DOHH2 (cell line): ENCODE data around the gene MTURN.

Source experiments
- EZH2phosphoT487 ChIP-seq: fragments of 200-600 bp; sonication (generic); IDR thresholded peaks from 2 replicates; pipeline ENCODE4 v1.6.1; 2017; ENCODE audit warnings: borderline replicate concordance, mild to moderate bottlenecking, antibody characterized with exemption, low read length, moderate library complexity, mixed read lengths
- TF ChIP-seq, protein P1 (sequence below): fragments of 200-600 bp; sonication (generic); IDR thresholded peaks from one replicate; pipeline ENCODE4 v1.5.1; 2014; ENCODE audit warnings: antibody characterized with exemption, mild to moderate bottlenecking, low read depth, low read length; ENCODE audit not compliant: poor library complexity, severe bottlenecking

DNA sequence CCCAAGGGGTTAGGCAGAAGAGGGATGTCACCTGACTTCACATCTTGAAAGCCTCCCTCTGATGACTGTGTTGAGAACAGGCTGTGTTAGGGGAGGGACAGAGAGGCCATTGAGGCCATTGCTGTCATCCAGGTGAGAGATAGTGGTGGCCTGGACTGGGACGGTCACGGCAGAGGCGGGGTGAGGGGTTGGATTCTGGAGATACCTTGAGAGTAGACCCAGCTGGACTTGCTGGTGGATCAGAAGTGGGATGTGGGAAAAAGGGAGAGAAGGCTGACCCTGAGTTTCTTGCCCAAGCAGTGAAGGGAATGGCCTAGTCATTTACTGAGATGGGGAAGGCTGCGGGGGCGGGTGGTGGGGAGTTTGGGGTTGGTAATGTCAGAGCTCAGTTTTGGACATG, 13.6 kb downstream of the MTURN start:
- TF ChIP-seq, protein P1, sequence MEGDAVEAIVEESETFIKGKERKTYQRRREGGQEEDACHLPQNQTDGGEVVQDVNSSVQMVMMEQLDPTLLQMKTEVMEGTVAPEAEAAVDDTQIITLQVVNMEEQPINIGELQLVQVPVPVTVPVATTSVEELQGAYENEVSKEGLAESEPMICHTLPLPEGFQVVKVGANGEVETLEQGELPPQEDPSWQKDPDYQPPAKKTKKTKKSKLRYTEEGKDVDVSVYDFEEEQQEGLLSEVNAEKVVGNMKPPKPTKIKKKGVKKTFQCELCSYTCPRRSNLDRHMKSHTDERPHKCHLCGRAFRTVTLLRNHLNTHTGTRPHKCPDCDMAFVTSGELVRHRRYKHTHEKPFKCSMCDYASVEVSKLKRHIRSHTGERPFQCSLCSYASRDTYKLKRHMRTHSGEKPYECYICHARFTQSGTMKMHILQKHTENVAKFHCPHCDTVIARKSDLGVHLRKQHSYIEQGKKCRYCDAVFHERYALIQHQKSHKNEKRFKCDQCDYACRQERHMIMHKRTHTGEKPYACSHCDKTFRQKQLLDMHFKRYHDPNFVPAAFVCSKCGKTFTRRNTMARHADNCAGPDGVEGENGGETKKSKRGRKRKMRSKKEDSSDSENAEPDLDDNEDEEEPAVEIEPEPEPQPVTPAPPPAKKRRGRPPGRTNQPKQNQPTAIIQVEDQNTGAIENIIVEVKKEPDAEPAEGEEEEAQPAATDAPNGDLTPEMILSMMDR: no peak
- no peak for TF ChIP-seq EZH2phosphoT487
